Measurements from ENCODE around the gene S100A3.
A peak's percentile ranks its signal among the peaks of the same experiment; 100 is the strongest.
"Not testable (repeated sequence)": the region's sequence is repeated elsewhere in the genome, so short reads cannot be mapped to it uniquely, and the experiment has no call there.

Gene S100A3

DNA sequence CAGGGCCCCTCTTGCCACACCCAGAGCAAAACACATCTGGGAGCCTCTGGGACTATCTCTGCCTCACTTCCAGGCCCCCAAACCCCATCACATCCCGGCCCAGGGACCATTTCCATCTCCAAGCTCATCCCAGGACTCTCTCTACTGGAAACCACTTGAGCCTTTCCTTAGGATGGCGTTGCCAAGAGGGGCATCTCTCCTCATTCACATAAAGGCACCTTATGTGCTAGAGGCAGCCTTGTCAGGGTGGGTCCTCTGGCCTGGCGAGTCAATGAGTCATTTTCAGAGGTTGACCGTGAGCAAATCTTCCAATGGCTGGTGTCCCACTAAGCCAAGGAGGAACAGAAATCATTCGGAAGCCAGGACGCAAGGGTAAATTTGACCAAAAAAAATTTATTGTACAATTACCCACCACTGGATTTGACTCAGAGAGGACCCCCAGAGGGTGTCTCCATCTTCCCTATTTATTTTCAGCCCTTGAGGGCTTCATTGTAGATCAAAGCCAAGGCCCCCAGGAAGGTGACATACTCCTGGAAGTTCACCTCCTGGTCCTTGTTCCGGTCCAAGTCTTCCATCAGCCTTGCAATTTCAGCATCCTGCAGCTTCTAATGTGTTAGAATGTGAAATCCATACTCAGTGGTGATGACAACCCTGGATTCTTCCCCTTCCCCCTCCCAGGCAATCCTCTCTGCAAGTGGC, 14.7 kb downstream of the S100A3 start:
- DNase-seq, result no peak

DNA sequence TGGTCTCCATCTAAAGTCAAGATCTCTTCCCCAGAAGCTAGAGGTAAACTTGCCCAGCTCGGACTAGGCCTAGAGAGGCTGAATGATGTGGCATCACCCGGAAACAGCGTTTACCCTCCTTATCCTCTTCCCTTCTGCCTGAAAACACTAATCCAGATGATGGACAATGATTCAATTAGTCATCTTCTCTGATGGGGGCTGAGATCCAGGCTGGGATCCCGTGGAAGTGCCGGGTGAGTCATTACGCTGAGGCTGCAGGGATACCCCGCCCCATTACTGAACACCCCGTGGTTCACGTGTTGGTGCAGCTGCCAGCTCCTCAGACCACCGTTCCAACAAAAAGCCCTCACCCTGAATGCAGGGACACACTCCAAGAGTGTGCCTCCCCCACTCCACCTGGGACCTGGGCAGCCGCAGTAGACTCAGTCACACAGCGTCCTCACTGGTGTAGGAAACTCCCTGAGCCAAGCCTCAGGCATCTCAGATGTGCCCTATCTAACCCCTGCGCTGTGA, 15.3 kb downstream of the S100A3 start:
- DNase-seq, result no peak

DNA sequence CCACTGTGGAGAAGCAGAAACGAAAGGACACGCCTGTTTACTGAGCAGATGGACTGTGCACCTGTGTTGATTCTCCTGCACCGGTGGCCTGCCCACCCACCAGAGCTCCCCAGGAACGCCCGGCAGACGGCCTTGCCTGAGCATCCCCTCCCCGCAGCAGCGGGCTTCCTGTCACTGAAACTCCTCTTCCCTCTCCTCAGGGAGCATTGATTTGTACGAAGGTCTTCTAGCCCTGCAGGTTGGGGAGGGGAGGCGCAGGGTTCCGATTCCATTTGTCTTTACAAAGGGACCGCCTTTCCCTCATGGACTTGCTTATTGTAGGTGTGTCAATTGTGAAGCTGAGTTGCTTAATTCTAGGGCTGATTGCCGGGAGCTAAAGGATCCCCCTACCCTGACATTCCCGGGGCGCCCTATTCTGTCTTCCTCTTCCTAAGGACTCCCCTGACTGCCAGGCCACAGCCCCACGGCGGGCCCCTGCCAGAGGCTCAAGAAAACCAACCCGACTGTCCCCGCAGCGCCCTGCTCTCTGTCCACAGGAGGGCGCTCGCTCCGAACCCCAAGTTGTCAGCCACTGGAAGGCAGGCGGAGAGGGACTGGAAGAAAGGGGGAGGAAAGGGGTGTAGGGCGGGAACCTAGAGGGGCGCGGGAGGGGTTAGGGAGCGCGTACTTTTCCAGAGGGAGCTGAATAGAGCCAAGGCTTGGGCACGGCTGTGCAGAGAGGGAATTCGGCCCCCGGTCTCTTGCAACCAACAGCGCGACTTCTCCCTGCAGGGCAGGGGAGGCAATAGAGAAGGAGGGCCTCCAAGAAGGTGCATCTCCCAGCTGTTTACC, 16.1 kb downstream of the S100A3 start:
- DNase-seq, result peak; percentile 74 to 84

DNA sequence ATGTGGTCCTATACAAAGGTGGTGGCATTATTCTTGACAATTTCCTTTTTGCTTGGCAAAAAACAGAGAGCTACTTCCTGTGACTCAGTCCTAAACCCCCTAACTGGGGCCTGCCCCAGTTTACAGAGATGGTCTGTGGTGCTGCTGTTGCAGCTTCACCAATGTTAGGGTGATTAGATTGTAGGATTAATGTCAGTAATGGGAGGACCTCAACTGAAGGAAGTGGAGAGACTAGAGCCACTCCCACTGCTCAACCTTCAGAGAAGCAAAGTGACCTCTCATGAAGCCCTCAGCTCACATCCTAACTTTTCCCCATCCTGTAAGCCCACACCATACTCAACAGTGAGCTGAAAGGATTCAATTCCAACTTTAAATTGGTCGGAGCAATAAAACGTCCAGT, 16.9 kb downstream of the S100A3 start:
- no peak for DNase-seq

DNA sequence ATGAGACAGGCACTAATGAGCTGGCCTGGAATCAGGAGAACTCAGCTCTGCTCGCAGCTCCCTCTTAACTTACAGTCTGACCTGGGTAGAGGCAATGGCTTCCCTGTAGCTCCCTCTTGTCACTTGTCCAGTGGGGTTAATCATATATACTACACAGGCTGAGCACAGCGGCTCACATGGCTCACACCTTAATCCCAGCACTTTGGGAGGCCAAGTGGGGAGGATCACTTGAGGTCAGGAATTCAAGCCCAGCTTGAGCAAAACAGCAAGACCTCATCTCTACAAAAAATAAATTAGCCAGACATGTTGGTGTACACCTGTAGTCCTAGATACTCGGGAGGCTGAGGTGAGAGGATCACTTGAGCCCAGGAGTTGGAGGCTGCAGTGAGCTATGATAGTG, 17.4 kb downstream of the S100A3 start:
- no peak for DNase-seq

DNA sequence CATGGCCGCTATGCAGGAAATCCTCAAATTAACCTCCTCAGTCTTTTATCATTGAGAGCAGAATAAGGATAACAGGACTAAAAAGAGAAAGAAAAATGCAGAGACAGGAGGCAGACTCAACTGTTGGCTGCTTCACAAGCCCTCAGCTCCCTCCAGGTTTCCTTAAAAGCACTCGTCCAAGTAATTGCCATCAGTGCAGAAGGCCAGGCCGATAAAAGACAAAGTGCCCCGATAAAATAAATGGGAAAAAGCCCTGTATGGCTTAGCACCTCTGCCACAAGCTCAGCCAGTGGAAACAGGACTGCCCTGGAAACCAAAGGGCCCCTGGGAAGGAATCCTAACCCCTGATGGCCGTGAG, 21.4 kb downstream of the S100A3 start:
- DNase-seq, result no peak

DNA sequence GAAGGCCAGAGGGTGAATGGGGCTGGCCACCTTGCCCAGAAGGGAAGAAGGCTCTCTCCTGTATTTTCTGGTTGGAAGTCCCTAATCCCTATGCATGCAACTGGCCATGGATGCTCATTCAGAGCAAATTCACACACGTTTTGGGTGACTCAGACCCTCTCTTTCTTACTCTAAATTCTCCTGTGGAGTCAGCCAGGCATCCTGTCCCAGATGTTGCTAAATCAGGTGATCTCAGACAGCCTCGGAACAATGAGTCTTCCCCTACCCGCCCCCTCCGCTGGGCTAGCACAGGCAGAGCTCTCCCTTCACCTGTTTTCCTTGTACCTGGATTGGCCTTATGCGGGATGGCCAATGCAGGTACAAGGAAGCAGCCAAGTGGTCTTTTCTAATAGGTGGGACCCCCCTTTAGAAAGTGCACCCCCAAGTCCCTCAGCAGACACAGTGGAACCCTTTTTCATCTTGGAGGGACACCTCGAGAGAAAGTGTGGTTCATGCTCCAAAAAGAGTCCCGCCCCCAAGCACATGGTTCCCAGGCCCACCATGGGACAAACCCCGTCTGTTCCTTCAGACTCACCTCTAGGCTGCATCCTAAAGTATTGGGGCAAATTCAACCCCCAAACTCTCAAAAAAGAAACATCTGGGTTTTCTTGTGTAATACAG, 21.9 kb downstream of the S100A3 start:
- no peak for DNase-seq

DNA sequence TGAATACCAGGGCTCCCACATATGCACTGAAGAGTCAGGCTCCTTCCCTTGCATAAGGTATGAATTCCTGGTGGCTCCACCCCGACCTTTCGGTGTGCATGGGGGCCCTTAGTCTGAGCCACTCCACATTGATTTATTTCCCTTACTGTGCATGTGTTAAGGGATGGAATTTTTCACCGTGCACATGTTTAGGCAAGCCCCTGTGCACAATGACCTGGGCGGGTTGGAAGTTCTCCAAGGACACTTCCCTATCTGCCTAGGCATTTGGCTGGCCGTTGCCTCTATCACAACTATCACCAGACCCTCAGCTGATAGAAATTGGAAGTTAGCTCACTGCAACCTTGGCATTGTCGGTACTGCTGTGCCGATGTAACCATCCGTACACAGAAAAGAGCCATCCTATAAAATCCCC, 22.9 kb downstream of the S100A3 start:
- peak in 1 of 2 experiments; percentile 11 for DNase-seq

DNA sequence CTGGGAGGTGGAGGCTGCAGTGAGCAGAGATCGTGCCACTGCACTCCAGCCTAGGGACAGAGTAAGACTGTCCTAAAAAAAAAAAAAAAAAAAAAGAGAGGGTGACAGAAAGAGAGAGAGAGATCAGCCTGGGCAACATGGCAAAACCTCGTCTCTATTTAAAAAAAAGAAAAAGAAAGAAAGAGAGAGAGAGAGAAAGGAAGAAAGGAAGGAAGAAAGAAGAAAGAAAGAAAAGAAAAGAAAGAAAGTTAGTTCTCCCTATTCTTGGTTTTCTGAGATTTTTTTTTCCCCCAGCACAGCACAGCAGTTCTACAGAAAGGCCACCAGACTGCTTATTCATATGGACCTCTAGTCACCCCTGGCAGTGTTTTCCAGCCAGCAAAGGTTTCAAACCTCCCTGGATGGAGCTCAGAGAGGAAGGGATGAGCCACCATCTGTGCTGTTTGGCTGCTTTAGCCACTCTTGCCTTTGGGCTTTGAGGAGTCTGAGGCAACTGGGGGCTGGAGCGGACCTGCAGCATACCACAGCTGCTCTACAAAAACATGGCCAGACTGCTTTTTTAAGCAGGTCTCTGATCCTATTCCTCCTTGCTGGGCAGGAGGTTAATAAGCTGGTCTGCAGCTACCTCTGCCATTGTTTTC, 23.9 kb downstream of the S100A3 start:
- peak; percentile 87 to 95 for DNase-seq

DNA sequence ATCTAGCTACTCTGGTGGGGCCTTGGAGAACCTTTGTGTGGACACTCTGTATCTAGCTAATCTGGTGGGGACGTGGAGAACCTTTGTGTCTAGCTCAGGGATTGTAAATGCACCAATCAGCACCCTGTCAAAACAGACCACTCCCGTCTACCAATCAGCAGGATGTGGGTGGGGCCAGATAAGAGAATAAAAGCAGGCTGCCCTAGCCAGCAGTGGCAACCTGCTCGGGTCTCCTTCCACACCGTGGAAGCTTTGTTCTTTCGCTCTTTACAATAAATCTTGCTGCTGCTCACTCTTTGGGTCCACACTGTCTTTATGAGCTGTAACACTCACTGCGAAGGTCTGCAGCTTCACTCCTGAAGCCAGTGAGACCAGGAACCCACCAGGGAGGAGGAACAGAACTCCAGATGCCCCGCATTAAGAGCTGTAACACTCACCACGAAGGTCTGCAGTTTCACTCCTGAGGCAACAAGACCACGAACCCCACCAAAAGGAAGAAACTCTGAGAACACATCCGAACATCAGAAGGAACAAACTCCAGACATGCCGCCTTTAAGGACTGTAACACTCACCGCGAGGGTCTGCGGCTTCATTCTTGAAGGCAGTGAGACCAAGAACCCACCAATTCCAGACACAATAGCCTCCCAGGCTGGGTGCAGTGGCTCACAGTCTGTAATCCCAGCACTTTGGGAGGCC, 26.6 kb downstream of the S100A3 start:
- not testable (repeated sequence) for DNase-seq

DNA sequence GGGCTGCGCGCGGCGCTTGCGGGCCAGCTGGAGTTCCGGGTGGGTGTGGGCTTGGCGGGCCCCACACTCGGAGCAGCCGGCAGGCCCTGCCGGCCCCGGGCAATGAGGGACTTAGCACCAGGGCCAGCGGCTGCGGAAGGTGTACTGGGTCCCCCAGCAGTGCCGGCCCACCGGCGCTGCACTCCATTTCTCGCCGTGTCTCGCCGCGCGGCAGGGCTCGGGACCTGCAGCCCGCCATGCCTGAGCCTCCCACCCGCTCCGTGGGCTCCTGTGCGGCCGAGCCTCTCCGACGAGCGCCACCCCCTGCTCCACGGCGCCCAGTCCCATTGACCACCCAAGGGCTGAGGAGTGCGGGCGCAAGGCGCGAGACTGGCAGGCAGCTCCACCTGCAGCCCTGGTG, 27.2 kb downstream of the S100A3 start:
- DNase-seq, result not testable (repeated sequence)

DNA sequence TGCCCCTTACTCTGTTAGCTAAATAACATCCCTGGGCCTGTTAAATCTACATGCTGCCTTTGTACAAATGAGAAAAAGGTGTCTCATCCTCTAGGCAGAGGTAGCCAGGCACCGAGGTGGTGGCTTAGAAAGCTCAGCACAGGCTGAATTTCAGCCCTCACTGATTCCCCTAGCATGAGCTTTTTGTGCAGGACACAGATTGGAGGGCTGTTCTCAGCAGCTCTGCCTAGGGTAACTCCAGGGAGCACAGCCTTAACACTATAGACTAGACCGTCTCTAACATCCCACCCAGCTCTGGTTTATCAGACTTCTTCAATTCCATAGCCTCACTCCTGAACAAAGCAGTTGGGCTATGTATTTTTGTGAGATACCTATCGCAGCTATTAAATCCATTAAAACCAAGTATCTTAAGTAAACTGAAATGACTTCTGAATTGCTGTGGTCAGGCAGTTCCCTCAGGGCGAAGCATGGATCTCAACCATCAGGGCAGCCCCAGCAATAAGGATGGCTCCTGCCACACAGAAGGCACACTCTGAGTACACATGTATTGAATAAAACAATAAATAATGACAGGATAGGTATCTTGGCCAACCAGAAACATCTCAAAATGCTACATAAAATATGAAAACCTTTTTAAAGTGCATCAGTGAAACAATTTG, 28.1 kb downstream of the S100A3 start:
- DNase-seq, result no peak

DNA sequence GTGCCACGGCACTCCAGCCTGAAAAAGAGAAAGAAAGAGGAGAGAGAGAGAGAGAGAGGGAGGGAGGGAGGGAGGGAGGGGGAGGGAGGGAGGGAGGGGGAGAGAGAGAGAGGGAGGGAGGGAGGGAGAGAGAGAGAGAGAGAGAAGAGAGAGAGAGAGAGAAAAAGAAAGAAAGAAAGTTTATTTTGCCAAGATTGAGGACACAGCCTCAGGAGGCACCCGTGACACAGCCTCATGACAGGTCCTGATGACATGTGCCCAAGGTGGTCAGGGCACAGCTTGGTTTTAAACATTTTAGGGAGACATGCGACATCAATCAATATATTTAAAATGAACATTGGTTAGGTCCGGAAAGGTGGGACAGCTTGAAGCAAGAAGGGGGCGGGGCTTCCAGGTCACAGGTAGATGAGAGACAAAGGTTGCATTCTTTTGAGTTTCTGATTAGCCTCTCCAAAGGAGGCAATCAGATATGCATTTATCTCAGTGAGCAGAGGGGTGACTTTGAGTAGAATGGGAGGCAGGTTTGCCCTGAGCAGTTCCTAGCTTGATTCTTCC, 28.8 kb downstream of the S100A3 start:
- not testable (repeated sequence) for DNase-seq

DNA sequence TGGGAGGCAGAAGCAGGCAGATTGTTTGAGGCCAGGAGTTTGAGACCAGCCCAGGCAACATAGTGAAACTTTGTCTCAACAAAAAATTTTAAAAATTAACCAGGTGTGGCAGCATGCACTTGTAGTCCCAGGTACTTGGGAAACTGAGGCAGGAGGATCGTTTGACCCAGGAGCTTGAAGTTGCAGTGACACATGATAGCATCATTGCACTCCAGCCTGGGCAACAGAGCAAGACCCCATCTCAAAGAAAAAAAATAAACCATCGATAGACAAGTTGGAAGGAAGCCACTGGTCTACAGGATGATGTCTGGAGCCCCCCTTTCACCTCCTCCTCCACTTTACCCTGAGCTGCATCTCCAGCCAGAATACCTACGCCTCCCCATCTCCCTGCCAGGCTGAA, 29.8 kb downstream of the S100A3 start:
- no peak for DNase-seq

DNA sequence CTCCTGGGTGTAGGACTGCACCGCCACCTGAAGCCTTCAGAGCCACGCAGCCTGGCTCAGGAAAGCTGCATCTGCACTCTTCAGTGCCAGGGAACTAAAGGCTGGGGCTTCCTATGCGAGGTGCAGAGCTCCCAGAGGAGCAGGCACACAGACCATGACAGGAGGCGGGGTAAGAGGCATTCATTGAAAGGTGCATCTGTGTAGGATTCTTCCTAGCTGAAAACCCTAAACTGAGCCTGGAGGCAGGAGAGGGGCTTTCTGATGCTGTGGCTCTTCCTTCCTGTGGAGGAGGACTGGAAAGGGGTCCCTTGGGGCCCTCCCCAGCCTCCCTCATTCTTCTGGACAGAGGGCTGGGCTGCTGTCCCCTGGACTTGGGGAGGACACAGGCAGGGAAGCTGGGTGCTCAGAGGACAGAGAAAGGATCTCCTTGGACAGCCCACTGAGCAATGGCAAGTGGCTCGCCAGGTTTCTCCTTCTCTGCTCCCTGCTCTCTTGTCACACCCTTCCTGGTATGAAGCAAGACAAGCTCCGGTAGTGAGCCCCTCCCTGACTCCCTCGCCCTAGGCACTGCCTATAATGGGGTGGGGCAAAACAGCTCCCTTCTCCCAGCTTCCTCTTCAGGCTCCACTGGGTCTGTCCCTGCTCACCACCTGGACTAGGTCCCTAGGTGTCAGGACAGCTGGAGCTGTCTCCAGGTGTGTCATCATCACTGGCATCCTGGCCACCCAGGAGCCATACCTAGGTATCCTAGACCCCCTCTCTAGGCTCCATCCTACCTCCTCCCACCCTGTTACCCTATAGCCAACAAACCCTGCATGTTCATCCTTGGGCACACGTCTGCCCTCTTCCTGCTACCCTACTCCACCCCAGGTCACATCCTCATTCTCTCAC, 33.3 kb downstream of the S100A3 start:
- DNase-seq, result peak in 1 of 2 experiments; percentile 18

DNA sequence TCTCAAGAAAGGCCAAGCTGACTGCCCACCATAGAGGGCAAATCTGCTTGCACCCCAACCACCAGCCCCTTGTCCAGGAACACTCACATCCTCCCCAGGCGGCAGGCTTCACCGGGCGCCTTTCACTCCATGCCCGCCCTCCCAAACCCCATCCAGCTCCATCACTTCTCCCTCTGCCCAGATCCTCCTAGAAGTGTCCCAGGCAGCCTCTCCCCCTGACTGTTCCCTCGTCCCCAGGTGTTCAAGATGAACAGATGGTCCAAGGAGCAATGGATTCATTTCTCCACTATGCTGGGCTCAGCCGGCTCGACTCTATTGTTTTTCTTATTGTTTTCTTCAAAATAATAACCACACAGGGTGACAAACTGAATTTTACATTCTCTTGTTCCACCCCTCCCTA, 35.4 kb downstream of the S100A3 start:
- DNase-seq, result peak in 1 of 2 experiments; percentile 55

DNA sequence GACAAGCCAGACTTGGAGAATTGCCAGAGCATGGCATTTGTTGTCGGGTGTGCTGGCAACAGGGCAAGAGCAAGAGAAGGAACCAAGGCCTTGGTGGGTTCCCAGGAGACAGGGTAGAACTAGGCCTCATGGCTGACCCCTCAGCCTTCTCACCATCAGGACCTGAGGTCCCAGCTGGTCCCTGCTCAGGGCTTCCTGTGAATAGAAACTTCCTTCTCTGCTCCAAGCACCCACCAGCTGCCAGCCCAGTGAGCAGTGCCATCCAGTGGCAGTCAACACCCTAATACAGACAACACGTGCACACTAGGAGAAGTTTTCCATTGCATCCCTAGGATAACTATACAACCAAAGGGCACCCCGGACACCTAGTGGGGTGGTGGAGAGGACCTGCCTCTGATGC, 36.0 kb downstream of the S100A3 start:
- DNase-seq, result peak; percentile 26 to 71

DNA sequence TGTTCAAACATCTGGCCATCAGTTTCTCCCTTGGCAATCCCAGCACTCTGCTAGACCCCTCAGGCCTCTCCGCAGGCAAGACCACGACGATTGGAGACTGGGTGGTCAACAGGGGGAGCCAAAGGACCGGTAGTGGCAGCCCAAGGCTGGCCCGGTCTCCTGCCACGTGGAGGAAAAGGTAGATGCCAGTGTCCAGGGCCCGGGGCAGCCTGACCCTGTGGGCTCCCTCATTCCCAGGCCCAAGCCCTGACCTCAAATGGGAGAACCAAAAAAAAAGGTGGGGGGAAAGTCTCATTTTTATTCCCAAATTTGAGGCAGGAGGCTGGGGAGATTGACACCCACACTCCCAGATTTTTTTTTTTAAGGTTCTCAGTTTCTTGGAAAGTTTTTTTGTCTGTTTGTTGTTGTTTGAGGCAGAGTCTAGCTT, 38.1 kb downstream of the S100A3 start:
- peak; percentile 47 to 75 for DNase-seq

DNA sequence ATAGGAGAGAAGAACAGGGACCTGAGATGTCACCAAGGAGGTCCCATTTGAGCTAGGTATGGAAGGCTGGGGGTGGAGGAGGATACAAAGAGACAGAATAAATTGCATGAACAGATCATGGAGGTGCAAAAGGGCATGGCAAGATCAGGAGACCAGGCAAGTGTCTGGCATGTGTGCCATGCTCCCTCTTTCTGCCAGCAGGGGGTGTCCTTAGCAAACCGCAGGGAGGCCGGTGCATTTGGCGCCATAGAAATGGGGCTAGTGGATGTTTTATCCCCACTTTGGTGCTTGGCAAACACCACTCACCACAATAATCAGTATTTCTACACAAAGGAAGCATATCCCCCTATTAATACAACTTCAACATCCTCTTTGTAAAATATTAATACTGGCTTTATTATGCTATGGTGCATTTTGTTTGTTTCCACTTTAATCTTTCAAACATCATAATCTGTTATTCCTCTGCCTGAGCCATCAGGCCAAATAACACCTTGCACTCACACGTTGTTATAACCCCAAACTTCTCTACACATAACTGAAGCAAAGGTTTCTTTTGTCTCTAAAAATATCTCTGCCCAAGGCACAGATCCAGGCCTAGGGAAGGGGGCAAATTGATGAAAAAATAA, 39.2 kb downstream of the S100A3 start:
- DNase-seq, result peak; percentile 24 to 61

DNA sequence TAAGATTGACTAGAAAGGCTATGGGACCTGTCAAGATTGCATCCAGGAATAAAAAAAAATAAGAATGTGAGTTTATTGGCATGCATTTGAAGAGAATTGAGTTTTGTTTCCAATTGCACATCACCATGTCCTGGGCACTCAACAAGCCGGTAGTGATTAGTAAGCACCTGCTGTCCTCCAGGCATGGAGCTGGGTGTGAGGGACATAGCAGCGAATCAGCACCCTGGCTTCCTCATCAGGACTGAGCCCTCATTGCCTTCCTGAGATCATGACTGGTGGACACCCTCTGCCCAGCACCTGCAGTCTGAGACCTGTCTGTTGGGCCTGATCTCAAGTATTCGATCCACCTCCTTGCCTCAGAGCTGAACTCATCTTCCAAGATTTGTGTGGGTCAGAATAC, 40.0 kb downstream of the S100A3 start:
- DNase-seq, result no peak

All from NCI-H524 (cell line).